GM23338 (cell line): ENCODE results near the gene WWOX. TPM values are rescaled to one million over a fixed set of nuclear protein-coding genes. Genes with fewer than 3 reads are reported as not detected.

ENCODE experiments used
- ATAC-seq: fragments of 200-7000 bp; cut with Tn5 transposase; 3 replicates; pipeline ENCODE4 v1.9.1; 2020
- DNase-seq: peaks from one replicate; pipeline ENCODE4 v3.0.0-alpha.2; 2015; ENCODE audit warnings: low spot score
- H2AFZ ChIP-seq: fragments of 200-600 bp; sonication (generic); 2 replicates; pipeline ENCODE4 v1.8.0; 2016; ENCODE audit warnings: antibody characterized with exemption, mild to moderate bottlenecking, moderate library complexity
- H3F3A ChIP-seq: fragments of 200-600 bp; sonication (generic); replicated peaks from 2 replicates; pipeline ENCODE4 v1.8.0; 2017; ENCODE audit warnings: antibody characterized with exemption, mixed run types, low read depth
- H3K27ac ChIP-seq: fragments of 200-600 bp; sonication (generic); 2 replicates; pipeline ENCODE4 v1.6.1; 2016; ENCODE audit warnings: low read depth
- H3K27me3 ChIP-seq: fragments of 200-600 bp; sonication (generic); 2 replicates; pipeline ENCODE4 v1.8.0; 2016; ENCODE audit warnings: mild to moderate bottlenecking, mixed run types, moderate library complexity; ENCODE audit not compliant: insufficient read depth
- H3K36me3 ChIP-seq: fragments of 200-600 bp; sonication (generic); 2 replicates; pipeline ENCODE4 v1.8.0; 2016; ENCODE audit warnings: mild to moderate bottlenecking; ENCODE audit not compliant: insufficient read depth
- H3K4me1 ChIP-seq: fragments of 200-600 bp; sonication (generic); 2 replicates; pipeline ENCODE4 v1.8.0; 2016; ENCODE audit warnings: mild to moderate bottlenecking, moderate library complexity; ENCODE audit not compliant: insufficient read depth
- H3K4me2 ChIP-seq: fragments of 200-600 bp; sonication (generic); 2 replicates; pipeline ENCODE4 v1.7.1; 2017; ENCODE audit warnings: mixed run types
- H3K4me3 ChIP-seq: fragments of 200-600 bp; sonication (generic); 2 replicates; pipeline ENCODE4 v1.6.1; 2016; ENCODE audit warnings: mixed run types
- H3K79me2 ChIP-seq: fragments of 200-600 bp; sonication (generic); replicated peaks from 2 replicates; pipeline ENCODE4 v1.8.0; 2017; ENCODE audit warnings: mild to moderate bottlenecking; ENCODE audit not compliant: insufficient read depth
- H3K9me2 ChIP-seq: fragments of 200-600 bp; sonication (generic); 2 replicates; pipeline ENCODE4 v1.8.0; 2017; ENCODE audit not compliant: insufficient read depth
- H4K20me1 ChIP-seq: fragments of 200-600 bp; sonication (generic); replicated peaks from 2 replicates; pipeline ENCODE4 v1.8.0; 2017; ENCODE audit warnings: mild to moderate bottlenecking; ENCODE audit not compliant: insufficient read depth
- H3K27ac Mint-ChIP-seq: 2 replicates; pipeline ENCODE4 v1.8.0; 2020; ENCODE audit warnings: inconsistent platforms, mild to moderate bottlenecking, moderate library complexity, mixed read lengths
- H3K27me3 Mint-ChIP-seq: 3 replicates; pipeline ENCODE4 v1.8.0; 2022; ENCODE audit warnings: low read depth, mild to moderate bottlenecking, moderate library complexity, mixed read lengths, inconsistent platforms; ENCODE audit not compliant: insufficient read depth, poor library complexity
- H3K36me3 Mint-ChIP-seq: 3 replicates; pipeline ENCODE4 v1.8.0; 2021; ENCODE audit warnings: low read depth, mild to moderate bottlenecking, inconsistent platforms, moderate library complexity, mixed read lengths
- H3K4me1 Mint-ChIP-seq: 3 replicates; pipeline ENCODE4 v1.8.0; 2020; ENCODE audit warnings: mild to moderate bottlenecking, inconsistent platforms, mixed read lengths
- H3K4me3 Mint-ChIP-seq: 3 replicates; pipeline ENCODE4 v1.8.0; 2021; ENCODE audit warnings: moderate library complexity, mild to moderate bottlenecking, inconsistent platforms, mixed read lengths
- H3K9me3 Mint-ChIP-seq: 3 replicates; pipeline ENCODE4 v1.8.0; 2020; ENCODE audit warnings: moderate library complexity, mild to moderate bottlenecking, inconsistent platforms, mixed read lengths
- CREB1 ChIP-seq: fragments of 250-450 bp; sonication (Bioruptor Pico); IDR thresholded peaks from 2 replicates; pipeline ENCODE4 v1.5.0; 2020; ENCODE audit warnings: low read depth, mild to moderate bottlenecking, moderate library complexity
- EZH2 ChIP-seq: fragments of 200-600 bp; sonication (generic); IDR thresholded peaks from one replicate; pipeline ENCODE4 v1.8.0; 2017; ENCODE audit warnings: antibody characterized with exemption, mild to moderate bottlenecking, low read depth; ENCODE audit not compliant: unreplicated experiment
- EZH2phosphoT487 ChIP-seq: fragments of 200-600 bp; sonication (generic); IDR thresholded peaks from one replicate; pipeline ENCODE4 v1.8.1; 2018; ENCODE audit warnings: antibody characterized with exemption; ENCODE audit not compliant: unreplicated experiment
- JUNB ChIP-seq: IDR thresholded peaks from one replicate; pipeline ENCODE4 v1.6.1; 2016; ENCODE audit warnings: antibody characterized with exemption; ENCODE audit not compliant: unreplicated experiment
- NANOG ChIP-seq: IDR thresholded peaks from 2 replicates; pipeline ENCODE4 v1.6.1; 2016; ENCODE audit warnings: antibody characterized with exemption, borderline replicate concordance
- POLR2AphosphoS5 ChIP-seq: IDR thresholded peaks from 2 replicates; pipeline ENCODE4 v1.6.1; 2016; ENCODE audit warnings: antibody characterized with exemption, low read depth
- STAT1 ChIP-seq: IDR thresholded peaks from one replicate; pipeline ENCODE4 v1.6.1; 2016; ENCODE audit warnings: antibody characterized with exemption; ENCODE audit not compliant: unreplicated experiment
- ZNF114 ChIP-seq: fragments of 250-450 bp; sonication (Bioruptor Pico); IDR thresholded peaks from 2 replicates; pipeline ENCODE4 v1.5.0; 2020; ENCODE audit warnings: mild to moderate bottlenecking, moderate library complexity
- ZNF331 ChIP-seq: fragments of 250-450 bp; sonication (Bioruptor Pico); IDR thresholded peaks from 2 replicates; pipeline ENCODE4 v1.5.0; 2020; ENCODE audit warnings: low read depth, mild to moderate bottlenecking, moderate library complexity
- polyA plus RNA-seq: library from polyadenylated mRNA; unstranded; fragments of >200 nt; fragmentation: Nextera tagmentation; extraction: Ambion mirVana; gene quantifications from 2 replicates; pipeline ENCODE4 v1.2.1, GENCODE V29; 2016
- total RNA-seq: library from RNA; depleted of rRNA; stranded (reverse); fragments of >200 nt; shearing (Covaris generic); gene quantifications from 2 replicates; pipeline ENCODE4 v1.2.3, GENCODE V29; 2014
- TF ChIP-seq, protein P1 (sequence below): IDR thresholded peaks from 2 replicates; pipeline ENCODE4 v1.6.1; 2016; ENCODE audit warnings: antibody characterized with exemption
- TF ChIP-seq, protein P2 (sequence below), 2 experiments: fragments of 200-600 bp in 1 of 2; sonication (generic) in 1 of 2; conservative IDR thresholded peaks; 2 replicates each; pipeline versions ENCODE4 v1.5.1 to v1.6.1; 2016 to 2017; ENCODE audit warnings: antibody characterized with exemption in 2 of 2, low read depth in 2 of 2, mild to moderate bottlenecking in 2 of 2, moderate library complexity in 1 of 2
- TF ChIP-seq, protein P3 (sequence below): IDR thresholded peaks from one replicate; pipeline ENCODE4 v1.6.1; 2018; ENCODE audit warnings: antibody characterized with exemption; ENCODE audit not compliant: unreplicated experiment

WWOX gene
- total and polyA plus RNA-seq, 2 experiments from 2014 or later, result 10.0 to 19.3 TPM

DNA sequence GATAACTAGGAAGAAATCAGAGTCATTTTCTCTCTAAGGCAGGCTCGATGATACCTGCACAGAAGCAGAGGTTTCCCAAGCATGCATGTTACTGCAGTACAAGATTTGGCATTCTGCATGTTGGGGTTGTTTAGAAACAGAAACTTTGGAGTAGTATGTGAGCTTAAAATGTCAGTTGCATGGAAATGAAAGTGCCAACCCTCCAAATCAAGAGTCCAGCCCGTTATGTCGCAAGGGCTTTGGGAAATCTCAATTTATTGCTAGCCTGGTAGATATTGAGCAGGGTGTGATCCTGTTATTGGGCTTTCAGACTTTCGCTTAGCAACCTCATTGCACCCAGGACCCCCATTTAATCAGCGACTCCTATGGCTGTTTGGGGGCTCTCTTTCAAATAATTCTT lies 1010.3 kb downstream of the WWOX start:
- no peak for DNase-seq
- H3K79me2 ChIP-seq, result no peaks in the 10 kb centered on the region
- H3K36me3 ChIP-seq, result no peaks in the 10 kb centered on the region
- H3K4me2 ChIP-seq, result no peak overlapping the region
- H3K4me3 ChIP-seq, result no peak overlapping the region
- 0 out of 2 replicates have a peak, but pooled peaks cover 3% of the 10 kb centered on the region for H3K9me2 ChIP-seq
- no peak overlapping the region for H2AFZ ChIP-seq
- peaks cover 16% of the 10 kb centered on the region for H3K4me1 ChIP-seq
- Mint-ChIP-seq H3K36me3 (no peaks in the 10 kb centered on the region), H3K27me3 (peaks cover 4% of the 10 kb centered on the region), H3K9me3 (no peaks in the 10 kb centered on the region), H3K4me1 (peaks cover 17% of the 10 kb centered on the region), H3K4me3 (no peak overlapping the region), H3K27ac (no peak overlapping the region)
- no peak for TF ChIP-seq ZNF114
- TF ChIP-seq, protein P1, sequence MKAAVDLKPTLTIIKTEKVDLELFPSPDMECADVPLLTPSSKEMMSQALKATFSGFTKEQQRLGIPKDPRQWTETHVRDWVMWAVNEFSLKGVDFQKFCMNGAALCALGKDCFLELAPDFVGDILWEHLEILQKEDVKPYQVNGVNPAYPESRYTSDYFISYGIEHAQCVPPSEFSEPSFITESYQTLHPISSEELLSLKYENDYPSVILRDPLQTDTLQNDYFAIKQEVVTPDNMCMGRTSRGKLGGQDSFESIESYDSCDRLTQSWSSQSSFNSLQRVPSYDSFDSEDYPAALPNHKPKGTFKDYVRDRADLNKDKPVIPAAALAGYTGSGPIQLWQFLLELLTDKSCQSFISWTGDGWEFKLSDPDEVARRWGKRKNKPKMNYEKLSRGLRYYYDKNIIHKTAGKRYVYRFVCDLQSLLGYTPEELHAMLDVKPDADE, result no peak
- no peak for TF ChIP-seq CREB1 (CRISPR knock-in tag)
- no peak for TF ChIP-seq ZNF331 (CRISPR knock-in tag)
- TF ChIP-seq EZH2phosphoT487, result no peak
- TF ChIP-seq, protein P2, sequence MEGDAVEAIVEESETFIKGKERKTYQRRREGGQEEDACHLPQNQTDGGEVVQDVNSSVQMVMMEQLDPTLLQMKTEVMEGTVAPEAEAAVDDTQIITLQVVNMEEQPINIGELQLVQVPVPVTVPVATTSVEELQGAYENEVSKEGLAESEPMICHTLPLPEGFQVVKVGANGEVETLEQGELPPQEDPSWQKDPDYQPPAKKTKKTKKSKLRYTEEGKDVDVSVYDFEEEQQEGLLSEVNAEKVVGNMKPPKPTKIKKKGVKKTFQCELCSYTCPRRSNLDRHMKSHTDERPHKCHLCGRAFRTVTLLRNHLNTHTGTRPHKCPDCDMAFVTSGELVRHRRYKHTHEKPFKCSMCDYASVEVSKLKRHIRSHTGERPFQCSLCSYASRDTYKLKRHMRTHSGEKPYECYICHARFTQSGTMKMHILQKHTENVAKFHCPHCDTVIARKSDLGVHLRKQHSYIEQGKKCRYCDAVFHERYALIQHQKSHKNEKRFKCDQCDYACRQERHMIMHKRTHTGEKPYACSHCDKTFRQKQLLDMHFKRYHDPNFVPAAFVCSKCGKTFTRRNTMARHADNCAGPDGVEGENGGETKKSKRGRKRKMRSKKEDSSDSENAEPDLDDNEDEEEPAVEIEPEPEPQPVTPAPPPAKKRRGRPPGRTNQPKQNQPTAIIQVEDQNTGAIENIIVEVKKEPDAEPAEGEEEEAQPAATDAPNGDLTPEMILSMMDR (conservative IDR thresholded peaks at IDR 0.05; ENCODE audit: low read depth in 2 of 2), result no peak
- no peak for TF ChIP-seq EZH2
- H3K27me3 ChIP-seq, result no peaks in the 10 kb centered on the region
- no peaks in the 10 kb centered on the region for H3F3A ChIP-seq
- H4K20me1 ChIP-seq, result no peaks in the 10 kb centered on the region
- H3K27ac ChIP-seq, result no peak overlapping the region
- ATAC-seq, result no peak

DNA sequence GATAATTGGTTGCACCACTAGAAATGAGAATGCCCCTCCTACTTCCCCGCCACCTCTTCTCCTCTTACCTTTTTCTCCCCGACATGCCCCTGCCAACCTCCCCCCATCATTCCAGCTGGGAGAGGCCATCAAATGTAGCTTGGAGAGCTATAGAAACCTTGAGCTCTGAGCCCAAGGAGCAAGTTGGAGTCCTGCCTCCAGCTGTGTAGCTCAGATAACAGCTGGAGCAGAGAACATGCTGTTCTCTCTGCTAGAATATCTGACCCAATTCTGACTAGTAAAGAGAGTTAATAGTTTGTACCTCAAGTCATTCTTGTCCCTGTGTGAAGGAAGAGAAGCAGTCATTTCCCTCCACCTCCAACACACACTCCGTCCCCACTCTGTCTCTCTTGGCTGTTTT lies 1010.8 kb downstream of the WWOX start:
- Histone ChIP-seq H3K36me3 (no peaks in the 10 kb centered on the region), H3K27ac (no peak overlapping the region), H2AFZ (0 out of 2 replicates have a peak overlapping the region, but pooled peaks have one; percentile 28), H3K4me1 (peaks cover 13% of the 10 kb centered on the region), H3K4me2 (no peak overlapping the region), H3F3A (no peaks in the 10 kb centered on the region), H3K9me2 (0 out of 2 replicates have a peak, but pooled peaks cover 3% of the 10 kb centered on the region), H3K4me3 (no peak overlapping the region), H3K79me2 (no peaks in the 10 kb centered on the region), H3K27me3 (no peaks in the 10 kb centered on the region), H4K20me1 (no peaks in the 10 kb centered on the region)
- H3K27ac Mint-ChIP-seq, result no peak overlapping the region
- no peak for DNase-seq
- ATAC-seq, result no peak
- H3K4me3 Mint-ChIP-seq, result no peak overlapping the region
- peaks cover 17% of the 10 kb centered on the region for H3K4me1 Mint-ChIP-seq
- H3K27me3 Mint-ChIP-seq, result peaks cover 4% of the 10 kb centered on the region
- H3K36me3 Mint-ChIP-seq, result no peaks in the 10 kb centered on the region
- no peaks in the 10 kb centered on the region for H3K9me3 Mint-ChIP-seq
- TF ChIP-seq, protein P2 (conservative IDR thresholded peaks at IDR 0.05; ENCODE audit: low read depth in 2 of 2), result no peak
- TF ChIP-seq, protein P1, result no peak
- no peak for TF ChIP-seq JUNB
- TF ChIP-seq ZNF114, result no peak
- TF ChIP-seq, protein P3, sequence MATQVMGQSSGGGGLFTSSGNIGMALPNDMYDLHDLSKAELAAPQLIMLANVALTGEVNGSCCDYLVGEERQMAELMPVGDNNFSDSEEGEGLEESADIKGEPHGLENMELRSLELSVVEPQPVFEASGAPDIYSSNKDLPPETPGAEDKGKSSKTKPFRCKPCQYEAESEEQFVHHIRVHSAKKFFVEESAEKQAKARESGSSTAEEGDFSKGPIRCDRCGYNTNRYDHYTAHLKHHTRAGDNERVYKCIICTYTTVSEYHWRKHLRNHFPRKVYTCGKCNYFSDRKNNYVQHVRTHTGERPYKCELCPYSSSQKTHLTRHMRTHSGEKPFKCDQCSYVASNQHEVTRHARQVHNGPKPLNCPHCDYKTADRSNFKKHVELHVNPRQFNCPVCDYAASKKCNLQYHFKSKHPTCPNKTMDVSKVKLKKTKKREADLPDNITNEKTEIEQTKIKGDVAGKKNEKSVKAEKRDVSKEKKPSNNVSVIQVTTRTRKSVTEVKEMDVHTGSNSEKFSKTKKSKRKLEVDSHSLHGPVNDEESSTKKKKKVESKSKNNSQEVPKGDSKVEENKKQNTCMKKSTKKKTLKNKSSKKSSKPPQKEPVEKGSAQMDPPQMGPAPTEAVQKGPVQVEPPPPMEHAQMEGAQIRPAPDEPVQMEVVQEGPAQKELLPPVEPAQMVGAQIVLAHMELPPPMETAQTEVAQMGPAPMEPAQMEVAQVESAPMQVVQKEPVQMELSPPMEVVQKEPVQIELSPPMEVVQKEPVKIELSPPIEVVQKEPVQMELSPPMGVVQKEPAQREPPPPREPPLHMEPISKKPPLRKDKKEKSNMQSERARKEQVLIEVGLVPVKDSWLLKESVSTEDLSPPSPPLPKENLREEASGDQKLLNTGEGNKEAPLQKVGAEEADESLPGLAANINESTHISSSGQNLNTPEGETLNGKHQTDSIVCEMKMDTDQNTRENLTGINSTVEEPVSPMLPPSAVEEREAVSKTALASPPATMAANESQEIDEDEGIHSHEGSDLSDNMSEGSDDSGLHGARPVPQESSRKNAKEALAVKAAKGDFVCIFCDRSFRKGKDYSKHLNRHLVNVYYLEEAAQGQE, result no peak
- TF ChIP-seq NANOG, result no peak
- TF ChIP-seq EZH2phosphoT487, result no peak
- TF ChIP-seq ZNF331 (CRISPR knock-in tag), result no peak
- no peak for TF ChIP-seq POLR2AphosphoS5
- no peak for TF ChIP-seq STAT1
